ENCODE measurements around the gene UBAC1.
"Not testable (repeated sequence)": the region's sequence is repeated elsewhere in the genome, so short reads cannot be mapped to it uniquely, and the experiment has no call there.

Gene UBAC1

GRCh38 chr9:135968083-135968476 lies 6.9 kb upstream of the UBAC1 start:
- TF ChIP-seq SPI1 (IDR thresholded peaks at IDR 0.05; ENCODE audit: borderline replicate concordance, low read depth), result no peak
- TF ChIP-seq GABPA (IDR thresholded peaks at IDR 0.05; ENCODE audit: low read depth), result no peak
- TF ChIP-seq REST (IDR thresholded peaks at IDR 0.05; ENCODE audit: insufficient replicate concordance, low read depth), result no peak
- no peak for TF ChIP-seq POLR2AphosphoS5 (IDR thresholded peaks at IDR 0.05; ENCODE audit: low read depth)
- TF ChIP-seq, protein P1, sequence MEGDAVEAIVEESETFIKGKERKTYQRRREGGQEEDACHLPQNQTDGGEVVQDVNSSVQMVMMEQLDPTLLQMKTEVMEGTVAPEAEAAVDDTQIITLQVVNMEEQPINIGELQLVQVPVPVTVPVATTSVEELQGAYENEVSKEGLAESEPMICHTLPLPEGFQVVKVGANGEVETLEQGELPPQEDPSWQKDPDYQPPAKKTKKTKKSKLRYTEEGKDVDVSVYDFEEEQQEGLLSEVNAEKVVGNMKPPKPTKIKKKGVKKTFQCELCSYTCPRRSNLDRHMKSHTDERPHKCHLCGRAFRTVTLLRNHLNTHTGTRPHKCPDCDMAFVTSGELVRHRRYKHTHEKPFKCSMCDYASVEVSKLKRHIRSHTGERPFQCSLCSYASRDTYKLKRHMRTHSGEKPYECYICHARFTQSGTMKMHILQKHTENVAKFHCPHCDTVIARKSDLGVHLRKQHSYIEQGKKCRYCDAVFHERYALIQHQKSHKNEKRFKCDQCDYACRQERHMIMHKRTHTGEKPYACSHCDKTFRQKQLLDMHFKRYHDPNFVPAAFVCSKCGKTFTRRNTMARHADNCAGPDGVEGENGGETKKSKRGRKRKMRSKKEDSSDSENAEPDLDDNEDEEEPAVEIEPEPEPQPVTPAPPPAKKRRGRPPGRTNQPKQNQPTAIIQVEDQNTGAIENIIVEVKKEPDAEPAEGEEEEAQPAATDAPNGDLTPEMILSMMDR (IDR thresholded peaks at IDR 0.05; ENCODE audit: insufficient read depth, low read length), result no peak
- no peak overlapping the region for H3K4me3 ChIP-seq (replicated peaks; ENCODE audit: insufficient read depth, low read length)
- no peaks in the 10 kb centered on the region for H3K27me3 ChIP-seq (ENCODE audit: insufficient read depth, poor library complexity, severe bottlenecking)
- no peak overlapping the region for H3K27ac ChIP-seq (replicated peaks)
- DNase-seq (ENCODE audit: low read depth in 1 of 2, low spot score in 1 of 2), result no peak

- H3K27ac ChIP-seq (replicated peaks), result peak overlapping the region; percentile 37; the same call in 1 of the 2 replicates
- not testable (repeated sequence) for H3K27me3 ChIP-seq (ENCODE audit: insufficient read depth, poor library complexity, severe bottlenecking); H3K4me3 ChIP-seq (replicated peaks; ENCODE audit: insufficient read depth, low read length)
- DNase-seq (ENCODE audit: low read depth in 1 of 2, low spot score in 1 of 2), result peak in 1 of 2 experiments; percentile 50
These were observed 5.7 kb upstream of the UBAC1 start for GRCh38 chr9:135966916-135967260.

- H3K27ac ChIP-seq (replicated peaks), result no peak overlapping the region
- DNase-seq (ENCODE audit: low read depth in 1 of 2, low spot score in 1 of 2), result no peak
- TF ChIP-seq SPI1 (IDR thresholded peaks at IDR 0.05; ENCODE audit: borderline replicate concordance, low read depth), result no peak
- TF ChIP-seq, protein P1 (IDR thresholded peaks at IDR 0.05; ENCODE audit: insufficient read depth, low read length), result no peak
- TF ChIP-seq REST (IDR thresholded peaks at IDR 0.05; ENCODE audit: insufficient replicate concordance, low read depth), result no peak
- no peak for TF ChIP-seq POLR2AphosphoS5 (IDR thresholded peaks at IDR 0.05; ENCODE audit: low read depth)
- no peak for TF ChIP-seq GABPA (IDR thresholded peaks at IDR 0.05; ENCODE audit: low read depth)
These were observed 4.1 kb upstream of the UBAC1 start for GRCh38 chr9:135965124-135965756.

DNA sequence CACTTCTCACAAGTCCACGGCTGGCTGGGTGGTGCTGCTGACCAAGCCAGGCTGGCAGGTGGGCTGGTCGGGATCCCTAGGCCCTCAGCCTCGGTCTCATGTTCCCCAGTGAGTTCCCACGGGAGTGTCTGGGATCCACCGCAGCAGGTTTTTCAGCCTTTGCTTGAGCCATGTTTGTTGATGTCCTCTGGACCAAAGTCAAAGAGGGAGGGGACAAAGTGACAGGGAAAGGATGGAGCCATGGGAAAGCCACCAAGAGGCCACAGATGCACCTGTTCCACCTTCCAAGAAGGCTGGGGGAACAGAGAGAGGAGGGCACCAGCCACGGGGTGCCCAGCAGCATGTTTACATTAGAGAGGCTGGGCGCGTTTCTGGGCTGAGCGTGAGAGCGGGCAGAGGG lies 2.8 kb upstream of the UBAC1 start:
- Histone ChIP-seq H3K27me3 (ENCODE audit: insufficient read depth, poor library complexity, severe bottlenecking) (no peaks in the 10 kb centered on the region), H3K27ac (replicated peaks) (no peak overlapping the region), H3K4me3 (replicated peaks; ENCODE audit: insufficient read depth, low read length) (no peak overlapping the region)
- no peak for DNase-seq (ENCODE audit: low read depth in 1 of 2, low spot score in 1 of 2)
- TF ChIP-seq GABPA (IDR thresholded peaks at IDR 0.05; ENCODE audit: low read depth) (no peak), POLR2AphosphoS5 (IDR thresholded peaks at IDR 0.05; ENCODE audit: low read depth) (no peak), SPI1 (IDR thresholded peaks at IDR 0.05; ENCODE audit: borderline replicate concordance, low read depth) (no peak), REST (IDR thresholded peaks at IDR 0.05; ENCODE audit: insufficient replicate concordance, low read depth) (no peak)
- TF ChIP-seq, protein P1 (IDR thresholded peaks at IDR 0.05; ENCODE audit: insufficient read depth, low read length), result no peak

More at GRCh38 chr9:135965124-135965756, 4.1 kb upstream of the UBAC1 start:
- Histone ChIP-seq H3K27me3 (ENCODE audit: insufficient read depth, poor library complexity, severe bottlenecking) (no peaks in the 10 kb centered on the region), H3K4me3 (replicated peaks; ENCODE audit: insufficient read depth, low read length) (no peak overlapping the region)

Measured in HL-60 (cell line).